T-cell (primary cell): ENCODE data around the gene PPHLN1. TPM values are rescaled to one million over a fixed set of nuclear protein-coding genes. Genes with fewer than 3 reads are reported as not detected.

ENCODE experiments used
- ATAC-seq, 4 experiments: fragments of 200-7000 bp in 3 of 4; fragments of 150-1000 bp in 1 of 4; cut with Tn5 transposase; replicated peaks in 1 of 4; 1 replicate in 3 of 4; 2 replicates in 1 of 4; pipeline ENCODE4 v1.10.0; 2021; ENCODE audit warnings: moderate library complexity in 3 of 4, mild to moderate bottlenecking in 2 of 4, moderate number of reproducible peaks in 1 of 4
- CTCF ChIA-PET, 2 donors: fragments of 300-600 bp; sonication (Branson Sonifier 250); formaldehyde crosslinking; loops; one replicate each; lab custom pipeline; 2022; ENCODE audit warnings: antibody characterized with exemption in 2 of 2; lab: Charles Lee
- POLR2A ChIA-PET, 2 donors: fragments of 300-600 bp; sonication (Branson Sonifier 250); formaldehyde crosslinking; loops; one replicate each; lab custom pipeline; 2022; ENCODE audit warnings: antibody characterized with exemption in 2 of 2; lab: Charles Lee
- DNase-seq, 35 experiments: peaks; one replicate each; pipeline versions ENCODE4 v3.0.0 to v3.0.0-alpha.2; 2013 to 2023
- H3K27ac ChIP-seq: one replicate; pipeline ENCODE4 v1.5.1; 2013; ENCODE audit warnings: low read length
- H3K27me3 ChIP-seq, 2 experiments: replicated peaks in 1 of 2; 1 replicate in 1 of 2; 2 replicates in 1 of 2; pipeline versions ENCODE4 v1.6.1 to v1.7.0; 2013; ENCODE audit warnings: low read length in 1 of 2, mixed read lengths in 1 of 2; ENCODE audit not compliant: control insufficient read depth in 2 of 2, insufficient read depth in 2 of 2; ENCODE audit errors: extremely low read depth in 1 of 2
- H3K36me3 ChIP-seq, 2 donors: 1 replicate in 1 of 2; 2 replicates in 1 of 2; pipeline versions ENCODE4 v1.6.1 to v1.7.0; 2013; ENCODE audit warnings: low read length in 1 of 2; ENCODE audit not compliant: control insufficient read depth in 2 of 2, insufficient read depth in 1 of 2; ENCODE audit errors: extremely low read depth in 1 of 2
- H3K4me1 ChIP-seq, 2 experiments: 1 replicate in 1 of 2; 2 replicates in 1 of 2; pipeline versions ENCODE4 v1.6.1 to v1.7.0; 2013; ENCODE audit warnings: low read length in 2 of 2, mixed read lengths in 1 of 2; ENCODE audit not compliant: insufficient read depth in 2 of 2, control insufficient read depth in 1 of 2; ENCODE audit errors: extremely low read depth in 1 of 2
- H3K4me3 ChIP-seq, 2 donors: 1 replicate in 1 of 2; 2 replicates in 1 of 2; pipeline versions ENCODE4 v1.5.1 to v1.7.0; 2013; ENCODE audit warnings: mild to moderate bottlenecking in 2 of 2, low read length in 1 of 2, moderate library complexity in 1 of 2; ENCODE audit not compliant: control insufficient read depth in 1 of 2; ENCODE audit errors: extremely low read depth in 1 of 2
- H3K9me3 ChIP-seq: 2 replicates; pipeline ENCODE4 v1.7.0; 2013
- H3K27ac Mint-ChIP-seq, 2 donors: one replicate each; pipeline ENCODE4 v1.8.0; 2020 to 2021; ENCODE audit warnings: mild to moderate bottlenecking in 2 of 2, mixed read lengths in 2 of 2
- H3K27me3 Mint-ChIP-seq, 2 donors: one replicate each; pipeline ENCODE4 v1.8.0; 2021 to 2022; ENCODE audit warnings: mixed read lengths in 2 of 2
- H3K36me3 Mint-ChIP-seq: one replicate; pipeline ENCODE4 v1.8.0; 2021; ENCODE audit warnings: mixed read lengths
- H3K4me1 Mint-ChIP-seq, 3 donors: one replicate each; pipeline ENCODE4 v1.8.0; 2020 to 2022; ENCODE audit warnings: mixed read lengths in 3 of 3, mild to moderate bottlenecking in 1 of 3
- H3K4me3 Mint-ChIP-seq, 3 donors: one replicate each; pipeline ENCODE4 v1.8.0; 2020 to 2022; ENCODE audit warnings: mild to moderate bottlenecking in 3 of 3, mixed read lengths in 3 of 3, moderate library complexity in 3 of 3
- H3K9me3 Mint-ChIP-seq, 3 donors: one replicate each; pipeline ENCODE4 v1.8.0; 2020 to 2022; ENCODE audit warnings: mixed read lengths in 3 of 3
- WGBS: methylation state at CpG from one replicate; pipeline ENCODE4 v1.1.5; 2013; ENCODE audit warnings: missing lambda C conversion rate; ENCODE audit not compliant: insufficient coverage; 5-methylcytosine and 5-hydroxymethylcytosine counted together
- total RNA-seq, 35 experiments: library from RNA in 6 of 35; stranded (reverse) in 6 of 35; fragments of 120-200 nt in 1 of 35; gene quantifications; one replicate each; pipeline versions ENCODE4 v1.2.1 to v1.2.4 and lab custom pipeline; 2013 to 2026

The PPHLN1 gene
- total RNA-seq, 5 donors from 2014 or later (not counting 1 experiment from before 2014, with no cell fraction given) = 70.8 to 98.9 (median 80.8) TPM

- no peak overlapping the region for H3K27ac Mint-ChIP-seq
- peaks cover 6 to 30% of the 10 kb centered on the region in 2 experiments for H3K27me3 ChIP-seq
- H3K27me3 Mint-ChIP-seq = peaks cover 42 to 63% of the 10 kb centered on the region in 2 donors
- no peak overlapping the region for H3K4me3 Mint-ChIP-seq
- no peaks in the 10 kb centered on the region for H3K36me3 Mint-ChIP-seq
- no peaks in the 10 kb centered on the region for H3K36me3 ChIP-seq
- ATAC-seq (no peak), DNase-seq (no peak)
- no peak overlapping the region for H3K27ac ChIP-seq
- H3K9me3 ChIP-seq = no peaks in the 10 kb centered on the region
- no peak overlapping the region for H3K4me3 ChIP-seq
- ChIA-PET CTCF (no interaction called here), POLR2A (no interaction called here)
- 80% methylated on average over 1 of the region's 3 CpGs for WGBS
- peaks cover 0 to 17% of the 10 kb centered on the region in 2 experiments for H3K4me1 ChIP-seq
- H3K4me1 Mint-ChIP-seq = peaks cover 11 to 19% (median 15%) of the 10 kb centered on the region in 3 donors
- no peaks in the 10 kb centered on the region for H3K9me3 Mint-ChIP-seq
Measured at GRCh38 chr12:42485823-42486222, 159.9 kb downstream of the PPHLN1 start.

GRCh38 chr12:42486407-42486806, 160.4 kb downstream of the PPHLN1 start:
- no peaks in the 10 kb centered on the region for H3K36me3 Mint-ChIP-seq
- no peaks in the 10 kb centered on the region for H3K36me3 ChIP-seq
- H3K9me3 Mint-ChIP-seq = no peaks in the 10 kb centered on the region
- no peak overlapping the region for H3K27ac Mint-ChIP-seq
- H3K27me3 Mint-ChIP-seq = peaks cover 37 to 58% of the 10 kb centered on the region in 2 donors
- CTCF ChIA-PET = no interaction called here
- peaks cover 4 to 30% of the 10 kb centered on the region in 2 experiments for H3K27me3 ChIP-seq
- H3K4me1 Mint-ChIP-seq = peaks cover 11 to 19% (median 15%) of the 10 kb centered on the region in 3 donors
- DNase-seq (no peak), ATAC-seq (no peak)
- no peaks in the 10 kb centered on the region for H3K9me3 ChIP-seq
- 67% methylated on average over 1 of the region's 2 CpGs for WGBS
- no peak overlapping the region for H3K4me3 ChIP-seq
- peaks cover 0 to 17% of the 10 kb centered on the region in 2 experiments for H3K4me1 ChIP-seq
- no peak overlapping the region for H3K27ac ChIP-seq
- POLR2A ChIA-PET = no interaction called here
- no peak overlapping the region for H3K4me3 Mint-ChIP-seq

- Mint-ChIP-seq H3K27me3 (peaks cover 16 to 45% of the 10 kb centered on the region in 2 donors), H3K9me3 (no peaks in the 10 kb centered on the region), H3K27ac (no peak overlapping the region), H3K4me3 (no peak overlapping the region), H3K4me1 (no peaks in the 10 kb centered on the region), H3K36me3 (no peaks in the 10 kb centered on the region)
- ATAC-seq (no peak), DNase-seq (no peak)
- no peaks in the 10 kb centered on the region for H3K36me3 ChIP-seq
- no peaks in the 10 kb centered on the region for H3K4me1 ChIP-seq
- H3K27me3 ChIP-seq = peaks cover 0 to 6% of the 10 kb centered on the region in 2 experiments
- no peak overlapping the region for H3K27ac ChIP-seq
- H3K4me3 ChIP-seq = no peak overlapping the region
- ChIA-PET CTCF (interaction anchor here in 1 of 2 donors (0.6 kb wide), 2 partner anchors 1385 to 1402 kb away, joined by 3 read pairs; no protein-coding TSS in a partner anchor), POLR2A (no interaction called here)
- WGBS = 67% methylated on average over 2 of the region's 5 CpGs
- H3K9me3 ChIP-seq = no peaks in the 10 kb centered on the region
Measured at GRCh38 chr12:42490261-42490842, 164.4 kb downstream of the PPHLN1 start.

Other genes with a start within 250 kb of the PPHLN1 start
- gene GXYLT1, start 181.3 kb upstream of the PPHLN1 start, total RNA-seq = 1 to 10 TPM; 6.3 to 9.3 (median 7.1) TPM
- gene YAF2, start 87.9 kb upstream of the PPHLN1 start, total RNA-seq = 10 to 100 TPM; 37.8 to 68.3 (median 43.6) TPM
- gene ZCRB1, start 73 bp upstream of the PPHLN1 start, total RNA-seq = 10 to 100 TPM; 24.5 to 36.0 (median 29.4) TPM